NCI-H748 treated with DMSO at 0.1 percent for 48 hours (cell line): ENCODE results near the gene DCTD.
"Not testable (repeated sequence)": the region's sequence is repeated elsewhere in the genome, so short reads cannot be mapped to it uniquely, and the experiment has no call there.

Source experiments
- DNase-seq: peaks from one replicate; lab custom pipeline; 2025; lab: John Stamatoyannopoulos, UW

Gene DCTD

DNA sequence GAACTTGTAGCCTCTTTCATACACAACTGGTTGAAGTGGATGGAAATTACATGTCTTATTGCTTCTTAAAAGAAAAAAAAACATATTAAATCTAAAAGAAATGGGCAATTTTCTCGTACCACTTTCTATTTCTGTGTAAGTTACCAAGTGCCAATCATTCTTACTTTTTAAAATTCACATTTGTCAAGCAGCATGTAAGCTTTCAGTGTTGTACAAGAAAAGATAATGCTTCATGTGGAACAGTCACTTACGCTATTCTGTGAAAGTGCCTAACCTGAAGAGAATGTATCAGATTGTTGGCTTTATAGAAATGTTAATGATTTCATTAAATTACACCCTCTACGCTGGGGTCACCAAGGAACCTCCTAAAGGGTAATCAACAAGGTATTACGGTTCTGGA, 4.4 kb upstream of the DCTD start:
- no peak for DNase-seq

DNA sequence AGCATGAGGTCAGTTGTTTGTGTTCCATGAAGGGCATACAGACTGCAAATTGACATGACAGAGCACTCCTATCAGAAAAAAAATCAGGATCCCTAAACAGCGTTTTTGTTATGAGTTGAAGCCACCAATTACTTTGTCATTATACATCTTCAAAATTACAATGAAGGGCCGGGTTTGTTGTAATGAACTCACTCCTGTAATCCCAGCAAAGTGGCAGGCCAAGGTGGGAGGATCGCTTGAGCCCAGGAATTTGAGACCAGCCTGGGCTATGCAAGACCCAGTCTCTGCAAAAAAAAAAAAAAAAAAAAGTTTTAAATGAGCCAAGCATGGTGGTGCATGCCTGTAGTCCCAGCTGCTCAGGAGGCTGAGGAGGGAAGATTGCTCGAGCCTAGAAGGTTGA, 3.5 kb upstream of the DCTD start:
- no peak for DNase-seq

DNA sequence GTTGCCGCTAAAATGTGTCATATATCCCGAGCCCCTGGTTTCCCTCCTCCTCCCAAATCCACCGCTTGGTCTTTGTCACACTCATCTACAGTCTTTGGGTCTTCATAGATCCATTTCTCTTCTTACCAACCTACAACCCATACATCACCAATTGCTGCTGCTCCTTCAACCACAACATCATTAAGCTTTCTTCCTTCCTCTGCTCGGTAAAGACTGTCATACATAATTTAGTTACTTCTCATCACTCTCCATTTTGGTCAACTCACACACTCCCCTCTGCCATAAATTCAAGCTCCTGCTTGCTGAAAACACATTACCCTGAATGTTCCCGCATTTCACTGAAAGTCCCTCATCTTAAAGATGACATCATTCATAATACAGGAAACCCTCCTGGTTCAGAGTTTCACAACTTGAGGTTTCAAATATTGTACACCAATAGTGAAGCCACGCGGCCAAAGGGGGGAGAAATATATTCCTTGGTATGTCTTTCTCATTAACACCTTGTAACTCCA, 1.7 kb upstream of the DCTD start:
- DNase-seq: no peak

DNA sequence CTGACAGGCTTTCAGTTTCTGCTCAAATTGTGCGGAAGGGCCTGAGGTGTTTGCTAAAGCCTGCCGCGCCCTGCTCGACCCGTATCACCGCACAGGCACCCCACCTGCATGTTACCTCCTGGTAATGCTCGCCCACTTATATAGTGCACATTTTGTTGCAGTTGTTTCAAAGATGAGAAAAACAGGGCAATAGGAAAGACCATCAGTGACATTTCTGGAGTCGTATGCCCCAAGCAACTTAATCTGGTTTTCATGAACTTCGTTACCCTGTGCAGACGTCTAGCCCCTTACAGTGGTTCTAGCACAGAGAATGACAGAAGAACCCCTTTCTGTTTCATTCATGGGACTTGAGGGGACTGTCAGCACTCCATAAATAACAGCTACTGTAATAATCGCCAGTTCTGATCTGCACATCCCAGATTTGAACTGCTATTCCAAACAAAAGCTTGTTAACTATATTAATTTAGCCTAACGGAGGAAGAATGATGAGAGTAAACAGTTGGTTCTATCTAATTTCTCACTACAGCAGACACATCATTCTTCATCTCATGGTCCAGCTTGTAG, 940 bp upstream of the DCTD start:
- DNase-seq: no peak

DNA sequence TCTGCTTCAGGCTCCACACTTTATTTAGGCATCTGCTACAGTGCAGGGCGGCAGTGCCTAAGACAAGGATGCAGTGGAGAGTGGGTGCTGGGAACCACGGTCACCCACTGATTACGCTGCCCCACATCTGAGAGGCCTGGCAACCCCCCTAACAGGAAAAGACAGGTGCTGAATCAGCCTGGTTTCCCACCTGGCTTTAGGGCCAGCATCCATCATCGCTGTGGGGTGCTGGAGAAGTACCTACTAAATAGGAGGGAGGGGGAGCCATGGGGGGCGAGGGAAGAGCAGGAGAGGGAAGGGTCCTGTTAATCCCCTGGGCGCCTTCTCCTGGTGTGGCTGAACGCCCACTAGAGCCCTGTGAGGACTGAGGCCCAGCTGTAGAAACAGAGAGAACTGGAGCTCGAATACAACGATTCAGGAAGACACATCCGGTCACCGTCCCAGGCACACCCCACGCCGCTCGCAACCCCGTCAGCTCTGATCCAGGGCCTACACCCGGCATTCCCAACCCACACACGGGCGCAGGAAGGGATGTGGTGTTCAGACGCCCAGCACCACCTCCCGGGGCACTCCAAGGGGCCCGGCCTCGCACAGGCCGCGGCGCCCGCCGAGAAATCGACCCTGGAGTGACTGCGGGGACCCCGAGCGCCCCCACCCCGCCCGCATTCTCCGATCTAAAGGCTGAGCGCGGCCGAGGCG, 554 bp downstream of the DCTD start:
- no peak for DNase-seq

DNA sequence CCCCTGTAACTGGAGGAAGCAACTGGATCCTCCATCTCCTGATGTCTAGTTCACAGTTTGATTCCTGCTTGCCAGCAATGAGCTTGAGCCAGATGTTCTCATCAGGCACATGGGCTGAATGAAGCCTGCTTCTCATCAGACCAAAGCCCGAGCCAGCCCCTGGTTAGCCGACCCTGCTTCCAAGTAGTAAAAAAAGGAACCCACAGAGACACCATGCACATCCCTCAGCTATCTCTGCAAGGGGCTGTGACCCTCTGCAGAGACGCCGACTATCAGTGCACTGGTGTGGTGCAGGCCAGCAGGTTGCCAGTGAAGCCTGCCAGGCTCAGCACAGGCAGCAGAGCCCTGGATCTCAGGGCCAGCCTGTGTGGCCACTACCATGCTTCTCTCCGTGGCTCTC, 2.8 kb downstream of the DCTD start:
- no peak for DNase-seq

DNA sequence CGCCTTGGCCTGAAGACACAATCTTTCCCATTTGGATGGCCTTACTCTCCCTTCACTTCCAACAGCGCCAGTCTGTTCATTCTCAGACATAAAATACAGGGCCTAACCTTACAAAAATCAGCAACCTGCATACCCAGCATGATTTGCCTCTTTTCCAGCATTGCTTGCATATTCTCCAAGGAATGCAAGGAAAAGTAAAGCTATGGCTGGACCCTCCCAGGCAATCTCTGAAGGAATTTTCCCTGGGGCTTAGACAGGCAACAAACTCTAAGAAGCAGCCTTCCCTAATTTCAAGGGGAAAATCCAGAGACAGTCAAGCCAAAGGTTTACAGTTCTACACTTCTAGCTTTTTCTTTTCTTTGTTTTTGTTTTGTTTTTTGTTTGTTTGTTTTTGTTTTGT, 3.6 kb downstream of the DCTD start:
- DNase-seq: no peak

DNA sequence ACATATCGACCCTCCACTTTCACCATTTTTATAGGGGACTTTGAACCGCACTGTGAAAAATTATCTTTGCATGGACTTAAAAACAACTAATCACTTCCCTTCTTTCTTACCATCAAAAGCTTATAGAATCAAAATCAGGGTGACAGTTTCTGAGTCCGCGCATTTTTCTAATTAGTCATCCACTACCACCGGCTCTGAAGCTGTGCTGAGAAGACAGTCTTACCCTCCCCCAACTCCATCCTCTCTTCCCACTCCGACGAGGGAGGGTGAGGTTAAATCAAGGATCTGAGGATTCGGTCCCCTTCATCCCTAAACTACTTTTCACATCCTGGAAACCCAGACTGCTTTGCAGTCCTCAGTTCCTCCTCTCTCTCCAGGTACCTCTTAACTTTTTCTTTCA, 4.2 kb downstream of the DCTD start:
- no peak for DNase-seq

DNA sequence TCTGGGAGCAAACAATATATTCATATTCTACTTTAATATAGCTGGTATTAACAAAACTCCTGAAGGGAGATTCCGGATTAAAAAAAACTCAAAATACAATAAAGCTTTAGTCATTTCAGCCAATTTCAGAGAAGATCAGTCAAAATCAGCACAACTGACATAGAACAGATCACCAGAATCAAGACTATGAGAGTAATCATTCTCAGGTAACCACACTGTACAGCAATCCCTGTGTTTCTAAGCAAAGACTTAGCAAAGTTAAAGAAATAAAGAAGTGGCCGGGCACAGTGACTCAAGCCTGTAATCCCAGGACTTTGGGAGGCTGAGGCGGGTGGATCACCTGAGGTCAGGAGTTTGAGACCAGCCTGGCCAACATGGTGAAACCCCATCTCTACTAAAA, 9.1 kb downstream of the DCTD start:
- no peak for DNase-seq

DNA sequence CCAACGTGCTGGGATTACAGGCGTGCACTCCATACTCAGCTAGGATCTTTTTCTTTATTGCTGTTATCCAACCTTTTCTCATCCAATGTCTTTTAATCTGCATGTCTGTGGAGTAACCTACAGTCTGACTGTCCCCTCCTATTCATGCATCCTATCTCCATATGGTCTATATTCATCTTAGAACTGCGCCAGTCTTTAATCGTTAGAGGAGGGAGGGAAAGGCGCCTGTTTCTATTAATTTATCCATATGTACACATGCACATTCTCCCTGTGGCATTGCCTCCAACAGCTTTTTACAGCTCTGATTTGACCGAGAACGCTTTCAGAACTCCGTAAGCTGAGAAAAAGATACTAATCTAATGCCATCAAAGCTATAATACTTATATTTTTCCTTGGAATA, 9.8 kb downstream of the DCTD start:
- no peak for DNase-seq

DNA sequence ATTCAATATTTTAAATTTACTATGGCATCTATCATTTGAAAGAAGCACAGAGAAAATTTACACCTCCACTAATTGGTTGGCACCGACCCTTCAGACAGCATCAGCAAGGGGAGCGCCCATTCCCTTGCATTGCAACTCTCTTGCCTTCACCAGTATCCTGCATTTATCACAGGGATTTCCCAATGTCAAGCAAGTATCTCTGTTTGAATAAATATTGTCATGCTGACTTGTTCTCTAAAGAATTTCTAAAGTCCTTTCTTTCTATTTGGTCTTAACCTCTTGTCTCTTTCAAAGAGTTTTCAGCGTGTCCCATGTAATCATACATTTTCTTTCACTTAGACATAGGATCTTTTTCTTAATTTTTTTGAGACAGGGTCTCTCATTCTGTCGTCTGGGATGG, 10.4 kb downstream of the DCTD start:
- no peak for DNase-seq

DNA sequence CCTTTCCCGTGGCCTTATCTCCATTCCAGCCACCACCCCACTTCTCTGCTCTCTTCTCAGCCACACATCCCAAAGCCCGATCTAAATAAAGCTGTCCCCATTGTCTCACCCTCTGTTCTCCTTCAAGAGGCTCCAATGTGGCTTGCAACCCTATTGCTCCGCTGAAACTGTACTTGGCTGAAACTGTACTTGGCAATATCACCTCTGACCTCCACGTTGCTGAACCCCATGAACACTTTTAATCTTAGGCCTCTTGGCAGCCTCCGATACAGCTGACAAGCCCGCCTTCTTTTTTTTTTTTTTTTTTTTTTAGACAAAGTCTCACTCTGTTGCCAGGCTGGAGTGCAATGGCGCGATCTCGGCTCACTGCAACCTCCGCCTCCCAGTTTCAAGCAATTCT, 12.1 kb downstream of the DCTD start:
- no peak for DNase-seq

DNA sequence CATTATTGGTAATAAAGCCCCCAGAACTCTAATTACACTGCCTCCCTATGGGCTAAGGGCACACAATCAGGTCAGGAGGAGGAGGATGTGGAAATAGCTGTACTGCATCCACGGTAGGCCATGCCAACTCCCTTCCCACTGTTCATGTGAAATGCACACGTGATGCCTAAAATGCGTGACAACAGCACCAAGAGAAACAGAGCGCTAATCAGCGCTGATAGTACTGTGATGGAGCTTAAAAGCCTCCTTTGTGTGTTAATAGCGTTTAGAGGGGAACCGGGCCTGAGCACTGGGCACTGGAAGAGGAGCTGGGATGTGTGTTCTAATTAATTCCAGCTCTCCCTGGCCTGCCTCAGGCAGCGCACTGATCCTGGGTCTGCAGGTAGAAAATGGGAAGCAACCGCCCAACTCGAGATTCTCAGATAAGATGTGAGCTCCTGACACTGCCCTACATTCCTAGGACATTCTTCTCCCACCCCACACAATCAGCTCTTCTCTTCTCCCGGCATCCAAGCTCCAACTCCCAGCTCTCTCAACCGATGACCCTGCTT, 12.9 kb downstream of the DCTD start:
- DNase-seq: no peak

DNA sequence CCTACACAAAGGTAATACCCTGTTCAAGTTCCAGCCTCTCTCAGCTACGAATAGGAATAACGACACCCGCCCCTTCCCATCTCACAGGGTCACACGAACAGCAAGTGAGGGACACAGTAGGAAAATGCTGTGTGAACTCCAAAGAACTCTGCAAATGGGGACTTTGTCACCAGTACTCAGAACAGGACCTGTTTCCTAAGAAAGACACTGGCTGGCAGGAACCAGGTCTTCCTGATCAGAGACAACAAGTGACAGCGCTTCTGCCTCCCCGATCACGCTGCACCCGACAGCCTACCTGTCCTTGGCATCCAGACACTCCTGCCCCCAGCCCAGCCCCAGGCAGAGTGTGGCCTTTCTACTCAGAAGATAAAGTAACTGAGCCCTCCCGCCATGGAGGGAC, 14.2 kb downstream of the DCTD start:
- DNase-seq: no peak

DNA sequence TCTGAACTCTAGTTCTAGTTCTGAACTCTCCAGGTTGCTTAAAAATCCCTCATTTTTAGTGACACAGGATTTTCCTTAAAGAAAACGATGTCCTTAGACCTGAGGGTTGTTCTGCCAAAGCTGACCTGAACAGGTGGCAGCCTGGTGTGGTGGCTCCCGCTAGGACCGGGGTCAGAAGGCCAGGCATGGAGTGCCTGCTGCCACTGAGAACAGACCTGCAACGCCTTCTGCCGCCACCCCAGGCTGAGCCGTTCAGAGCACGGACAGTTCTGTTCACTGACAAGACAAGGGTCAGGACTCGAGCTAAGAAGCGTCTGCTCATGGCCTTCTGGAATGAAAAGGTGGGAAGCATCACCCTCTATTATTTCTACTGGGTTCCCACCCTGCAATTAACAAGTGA, 15.8 kb downstream of the DCTD start:
- DNase-seq: no peak

DNA sequence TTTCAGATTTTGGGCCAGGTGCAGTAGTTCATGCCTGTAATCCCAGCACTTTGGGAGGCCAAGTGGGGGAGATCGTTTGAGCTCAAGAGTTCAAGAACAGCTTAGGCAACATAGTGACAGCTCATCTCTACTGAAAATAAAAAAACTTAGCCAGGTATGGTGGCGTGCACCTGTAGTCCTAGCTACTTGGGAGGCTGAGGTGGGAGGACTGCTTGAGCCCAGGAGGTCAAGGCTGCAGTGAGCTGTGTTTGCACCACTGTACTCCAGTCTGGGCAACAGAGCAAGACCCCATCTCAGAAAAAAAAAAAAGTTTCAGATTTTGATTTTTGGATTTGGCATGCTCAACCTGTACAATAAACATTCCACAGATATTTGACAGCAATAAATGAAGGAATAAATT, 17.2 kb downstream of the DCTD start:
- DNase-seq: not testable (repeated sequence)

DNA sequence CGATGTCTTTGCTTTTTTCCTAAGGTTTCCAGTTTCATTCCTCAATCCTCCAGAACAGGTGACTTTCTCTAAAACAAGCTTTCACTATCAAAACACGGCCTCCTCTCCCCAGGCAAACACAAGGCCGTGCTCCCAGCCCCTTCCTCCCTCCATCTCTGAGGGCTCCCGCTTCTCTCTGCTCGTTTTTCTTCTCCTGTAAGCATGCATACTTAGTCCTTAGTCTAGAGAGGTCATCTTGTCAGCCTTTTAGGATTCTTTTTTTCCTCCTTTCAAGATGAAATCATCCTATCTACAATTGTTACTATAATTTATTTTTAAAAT, 18.7 kb downstream of the DCTD start:
- DNase-seq: no peak

DNA sequence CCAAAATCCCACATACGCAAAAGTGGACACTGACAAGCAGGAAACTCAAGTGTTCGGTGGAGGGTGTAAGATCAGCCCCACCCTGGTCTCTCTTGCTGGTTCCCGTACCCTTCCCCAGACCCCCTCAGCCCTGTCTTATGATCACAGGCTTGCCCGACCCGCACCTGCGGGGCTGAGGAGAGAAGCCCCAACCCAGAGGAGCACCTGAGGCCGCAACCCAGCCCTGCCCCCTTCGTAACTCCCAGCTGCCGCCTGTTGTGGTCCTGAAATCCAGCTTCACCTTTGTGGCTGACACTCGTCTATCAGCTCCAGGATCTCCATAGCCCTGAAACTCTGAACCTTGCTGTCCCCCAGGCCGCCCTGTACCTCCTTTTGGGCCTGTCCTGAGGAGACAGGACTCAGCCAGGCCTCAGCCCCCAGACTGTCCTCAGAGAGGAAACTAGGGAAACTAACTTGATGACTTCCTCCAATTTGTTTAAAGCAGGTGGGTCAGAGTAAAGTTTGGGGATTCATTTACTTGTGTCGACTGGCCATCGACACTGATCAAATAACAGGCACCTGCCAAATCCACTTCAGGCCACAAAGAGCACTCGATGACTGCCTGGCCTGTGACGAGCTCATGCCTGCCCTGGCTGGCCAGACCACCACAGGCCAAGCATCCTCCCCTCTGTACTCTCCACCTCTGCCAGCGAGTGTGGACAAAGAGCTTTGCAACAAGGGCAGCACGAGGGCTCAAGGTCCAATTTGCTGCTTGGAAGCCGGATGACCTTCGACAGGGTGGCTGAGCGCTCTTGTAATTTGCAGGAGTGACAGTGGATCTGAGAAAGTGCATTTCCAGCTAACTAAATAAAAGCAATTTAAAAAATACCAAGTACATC, 19.3 kb downstream of the DCTD start:
- DNase-seq: no peak

DNA sequence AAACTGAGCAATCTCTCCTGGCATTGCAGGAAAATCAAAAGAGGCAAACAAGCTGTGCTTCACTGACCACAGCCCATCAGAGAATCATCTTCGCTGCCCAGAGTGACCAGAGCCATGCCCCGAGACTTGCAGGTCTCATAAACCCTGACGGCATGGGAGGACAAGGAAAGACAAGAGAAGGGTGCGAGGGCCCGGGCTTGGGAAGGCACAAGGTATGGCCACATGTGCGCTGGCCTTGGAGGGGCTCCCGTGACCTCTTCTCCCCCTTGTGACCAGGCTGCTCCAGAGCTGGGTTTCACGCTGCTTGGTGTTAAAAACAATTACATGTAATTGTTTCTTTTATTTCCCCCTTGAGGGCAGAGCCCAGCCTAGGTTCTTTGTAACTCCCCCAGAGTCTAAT, 20.8 kb downstream of the DCTD start:
- DNase-seq: no peak

DNA sequence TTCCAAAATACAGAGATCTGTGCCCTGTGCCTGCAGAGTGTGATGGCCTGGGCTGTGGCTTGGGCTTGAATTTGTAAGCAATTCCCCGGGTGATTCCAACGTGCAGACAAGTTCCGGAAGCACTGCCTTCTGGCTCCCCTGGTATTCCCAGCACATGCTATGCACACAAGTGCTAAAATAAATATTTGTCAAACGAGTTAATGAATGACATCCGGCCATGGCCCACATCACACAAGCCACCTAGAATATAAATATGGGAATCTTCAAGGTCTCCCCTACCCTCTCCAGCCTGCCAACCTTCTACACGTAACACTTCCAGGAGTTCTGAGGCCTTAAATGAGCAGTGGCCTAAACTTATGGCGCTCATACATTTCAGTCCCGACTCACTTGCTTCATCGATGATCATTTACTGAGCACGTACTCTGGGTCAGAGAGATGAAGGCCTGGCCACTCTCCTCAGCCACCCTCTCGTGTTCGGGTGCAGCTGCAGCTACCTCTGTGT, 21.3 kb downstream of the DCTD start:
- no peak for DNase-seq

DNA sequence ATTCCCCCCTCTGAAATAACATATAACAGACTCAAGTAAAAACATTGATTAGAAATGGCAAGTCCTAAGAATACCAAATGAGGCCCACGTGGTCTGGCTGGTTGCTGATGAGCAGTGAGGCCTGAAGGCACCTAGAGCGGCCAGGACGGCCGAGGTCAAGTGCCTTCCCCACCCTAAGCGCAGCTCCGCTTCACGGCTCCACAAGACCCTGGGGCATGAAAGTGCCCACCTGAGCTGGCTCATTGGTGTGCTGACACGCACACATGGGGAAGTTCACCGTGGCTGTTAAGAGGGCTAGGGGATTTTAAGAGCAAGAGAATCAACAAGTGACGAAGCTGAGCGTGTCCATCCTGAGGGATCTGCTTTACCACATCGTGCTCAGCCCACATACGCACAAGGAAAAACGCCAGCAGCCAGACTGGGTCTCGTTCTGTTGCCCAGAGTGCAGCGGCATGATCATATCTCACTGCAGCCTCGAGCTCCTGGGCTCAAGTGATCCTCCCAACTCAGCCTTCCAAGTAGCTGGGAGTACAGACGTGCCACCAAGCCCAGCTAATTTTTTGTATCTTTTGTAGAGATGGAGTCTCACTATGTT, 22.4 kb downstream of the DCTD start:
- no peak for DNase-seq

DNA sequence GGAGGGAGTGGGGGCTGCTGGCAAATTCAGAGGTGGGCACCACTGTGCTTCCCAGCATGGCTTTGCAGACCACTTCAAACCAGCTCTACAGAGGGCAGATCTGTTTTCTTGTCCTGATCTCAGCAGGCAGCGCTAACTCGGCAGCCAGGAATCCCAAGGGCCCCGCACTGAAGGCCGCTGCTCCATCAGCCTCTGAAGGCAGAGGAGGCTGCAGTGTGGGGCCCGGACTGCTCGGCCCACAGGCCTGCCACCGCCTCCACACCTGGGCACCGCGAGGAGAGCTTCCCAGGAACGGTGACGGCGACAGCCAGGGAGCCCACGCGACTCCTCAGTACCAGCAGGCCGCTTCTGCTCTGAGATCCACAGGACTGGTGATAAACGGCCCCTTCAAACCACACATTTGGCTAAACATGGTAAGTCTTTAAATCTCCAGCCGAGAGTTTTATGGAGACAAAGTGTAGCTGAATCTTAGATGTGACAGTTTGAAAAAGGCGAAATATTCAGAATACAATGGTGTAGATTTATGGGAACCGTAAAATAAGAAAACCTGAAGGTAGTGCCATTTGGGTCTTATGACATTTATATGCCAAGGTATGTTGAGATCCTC, 23.6 kb downstream of the DCTD start:
- DNase-seq: no peak
